Endothelial cell of umbilical vein (primary cell): ENCODE results near the gene NEMF. TPM values are rescaled to one million over a fixed set of nuclear protein-coding genes. Genes with fewer than 3 reads are reported as not detected.
A peak's percentile ranks its signal among the peaks of the same experiment; 100 is the strongest.

Experiments used
- BruUV-seq: library from RNA; stranded (reverse); fragments of 400-500 nt; replicated peaks from 2 replicates; lab custom pipeline; 2021; lab: Mats Ljungman, UMichigan
- CTCF ChIA-PET: fragments of 300-600, 350-600 bp; sonication (Branson Sonifier 250); formaldehyde crosslinking; loops from one replicate; lab custom pipeline; 2021; ENCODE audit warnings: antibody characterized with exemption, inconsistent platforms; lab: Charles Lee
- POLR2A ChIA-PET: fragments of 300-600, 350-600 bp; sonication (Branson Sonifier 250); formaldehyde crosslinking; loops from one replicate; lab custom pipeline; 2021; ENCODE audit warnings: antibody characterized with exemption, inconsistent platforms; lab: Charles Lee
- DNase-seq: peaks from one replicate; pipeline ENCODE4 v3.0.0-alpha.2; 2011; ENCODE audit warnings: low read depth, low spot score
- FAIRE-seq: peaks from 2 replicates; lab custom pipeline; 2011; peaks lifted over from hg19 to GRCh38; lab: Jason Lieb, UNC
- H2AFZ ChIP-seq: 2 replicates; pipeline ENCODE4 v1.6.0; 2012; ENCODE audit warnings: low read depth, low read length, control low read depth, inconsistent platforms
- H3K27ac ChIP-seq: 2 replicates; pipeline ENCODE4 v1.5.1; 2011; ENCODE audit warnings: low read depth, mild to moderate bottlenecking, control low read depth, low read length, moderate library complexity; ENCODE audit not compliant: insufficient read depth
- H3K27me3 ChIP-seq, 2 experiments: 2 replicates each; pipeline versions ENCODE4 v1.6.0 to v1.6.1; 2011; ENCODE audit warnings: low read length in 2 of 2, mixed read lengths in 1 of 2; ENCODE audit not compliant: control insufficient read depth in 2 of 2, insufficient read depth in 2 of 2
- H3K36me3 ChIP-seq, 2 experiments: 2 replicates in 1 of 2; 3 replicates in 1 of 2; pipeline ENCODE4 v1.5.1; 2011; ENCODE audit warnings: low read length in 2 of 2, mild to moderate bottlenecking in 1 of 2, moderate library complexity in 1 of 2; ENCODE audit not compliant: control insufficient read depth in 2 of 2, insufficient read depth in 2 of 2; ENCODE audit errors: extremely low read depth in 1 of 2
- H3K4me1 ChIP-seq: 3 replicates; pipeline ENCODE4 v1.5.1; 2011; ENCODE audit warnings: mild to moderate bottlenecking, low read length; ENCODE audit not compliant: control insufficient read depth, insufficient read depth; ENCODE audit errors: extremely low read depth
- H3K4me2 ChIP-seq: 2 replicates; pipeline ENCODE4 v1.6.1; 2011; ENCODE audit warnings: low read length, control low read depth, mixed read lengths; ENCODE audit not compliant: insufficient read depth
- H3K4me3 ChIP-seq, 3 experiments: fragments of 200-600 bp in 1 of 3; sonication (generic), shearing (Covaris generic) in 1 of 3; replicated peaks in 1 of 3; 2 replicates each; pipeline ENCODE4 v1.5.1; 2011 to 2016; ENCODE audit warnings: control low read depth in 3 of 3, low read length in 3 of 3, mild to moderate bottlenecking in 2 of 3, inconsistent platforms in 1 of 3, low read depth in 1 of 3, moderate library complexity in 1 of 3; ENCODE audit not compliant: insufficient read depth in 1 of 3
- H3K79me2 ChIP-seq: 2 replicates; pipeline ENCODE4 v1.6.0; 2012; ENCODE audit warnings: low read length, inconsistent platforms; ENCODE audit not compliant: control insufficient read depth, insufficient read depth
- H3K9ac ChIP-seq: replicated peaks from 2 replicates; pipeline ENCODE3; 2011; ENCODE audit warnings: low read length, control low read depth; ENCODE audit not compliant: insufficient read depth; ENCODE audit errors: extremely low read depth
- H3K9me1 ChIP-seq: replicated peaks from 3 replicates; pipeline ENCODE4 v1.6.0; 2011; ENCODE audit warnings: mild to moderate bottlenecking, low read length; ENCODE audit not compliant: control insufficient read depth, insufficient read depth; ENCODE audit errors: extremely low read depth
- H3K9me3 ChIP-seq: replicated peaks from 2 replicates; pipeline ENCODE4 v1.5.1; 2012; ENCODE audit warnings: low read length, inconsistent platforms; ENCODE audit not compliant: control insufficient read depth, insufficient read depth
- H4K20me1 ChIP-seq: replicated peaks from 2 replicates; pipeline ENCODE3; 2011; ENCODE audit warnings: mild to moderate bottlenecking, low read length; ENCODE audit not compliant: control insufficient read depth, insufficient read depth; ENCODE audit errors: extremely low read depth
- CTCF ChIP-seq, 2 donors: IDR thresholded peaks; 1 replicate in 1 of 2; 2 replicates in 1 of 2; pipeline ENCODE4 v1.5.1; 2011; ENCODE audit warnings: low read length in 2 of 2, mild to moderate bottlenecking in 2 of 2, moderate library complexity in 2 of 2, control low read depth in 1 of 2, inconsistent platforms in 1 of 2, low read depth in 1 of 2; ENCODE audit not compliant: insufficient read depth in 1 of 2; ENCODE audit errors: extremely low read depth in 1 of 2
- EZH2 ChIP-seq: IDR thresholded peaks from 2 replicates; pipeline ENCODE4 v1.6.1; 2012; ENCODE audit warnings: borderline replicate concordance, low read depth, mild to moderate bottlenecking, moderate library complexity, low read length, inconsistent platforms; ENCODE audit not compliant: severe bottlenecking
- FOS ChIP-seq: IDR thresholded peaks from 2 replicates; pipeline ENCODE4 v1.6.1; 2011; ENCODE audit warnings: mild to moderate bottlenecking, low read length, moderate library complexity, borderline replicate concordance; ENCODE audit not compliant: insufficient read depth
- GATA2 ChIP-seq: IDR thresholded peaks from 2 replicates; pipeline ENCODE4 v1.7.0; 2011; ENCODE audit warnings: low read depth, mild to moderate bottlenecking, moderate library complexity, mixed read lengths, low read length; ENCODE audit not compliant: insufficient read length, insufficient read depth
- JUN ChIP-seq: IDR thresholded peaks from 2 replicates; pipeline ENCODE4 v1.6.1; 2011; ENCODE audit warnings: borderline replicate concordance, low read depth; ENCODE audit not compliant: insufficient read length, insufficient read depth
- MAX ChIP-seq: IDR thresholded peaks from 2 replicates; pipeline ENCODE4 v1.6.1; 2011; ENCODE audit not compliant: insufficient read depth, insufficient read length
- MYC ChIP-seq: IDR thresholded peaks from one replicate; pipeline ENCODE4 v1.6.1; 2011; ENCODE audit warnings: mild to moderate bottlenecking, low read depth, low read length
- POLR2A ChIP-seq: IDR thresholded peaks from 2 replicates; pipeline ENCODE4 v1.6.1; 2012; ENCODE audit warnings: low read depth, mild to moderate bottlenecking, control low read depth, low read length
- POLR2AphosphoS5 ChIP-seq: IDR thresholded peaks from 2 replicates; pipeline ENCODE4 v1.6.1; 2012; ENCODE audit warnings: low read depth, mild to moderate bottlenecking, control low read depth, low read length, moderate library complexity; ENCODE audit not compliant: insufficient read depth
- dilution Hi-C: fragments of 300-500 bp; cut with MboI; formaldehyde crosslinking; loops from one replicate; pipeline ENCODE4 v1.15.0; 2019; ENCODE audit warnings: low sequenced_read_pairs; ENCODE audit not compliant: extremely low pct_ligation_motif_present
- intact Hi-C: fragments of 100-400 bp; cut with micrococcal nuclease; formaldehyde crosslinking; loops from one replicate; pipeline ENCODE4 v1.10.0; 2022
- polyA plus RNA-seq, 4 experiments: library from polyadenylated mRNA; depleted of rRNA in 3 of 4; stranded (reverse) in 3 of 4; unstranded in 1 of 4; fragments of >200 nt; gene quantifications; 2 replicates each; pipeline versions ENCODE4 v1.2.1 to v1.2.3, GENCODE V29; 2011 to 2012; ENCODE audit warnings: missing spikeins in 1 of 4
- total RNA-seq: library from RNA; stranded (reverse); gene quantifications from 2 replicates; pipeline ENCODE4 v1.2.3, GENCODE V29; 2021

Gene NEMF
- total and polyA plus RNA-seq, 2 donors (not counting 3 experiments of a cell fraction or from before 2014, with no cell fraction given): 12.2 to 71.4 TPM

- no peaks in the 10 kb centered on the region for H3K27me3 ChIP-seq
- no peaks in the 10 kb centered on the region for H3K79me2 ChIP-seq
- no peaks in the 10 kb centered on the region for H3K9me1 ChIP-seq
- ChIA-PET POLR2A (interaction anchor here (0.6 to 0.8 kb wide), 3 partner anchors 106 to 239 kb away, joined by 4 read pairs; no protein-coding TSS in a partner anchor), CTCF (interaction anchor here (0.8 to 11.0 kb wide), 10 partner anchors 8 to 241 kb away, joined by 3 to 242 read pairs (median 5); partner anchors contain the start of genes ARF6 and NEMF)
- peaks cover 17% of the 10 kb centered on the region for H3K4me1 ChIP-seq
- DNase-seq (peak; percentile 95), FAIRE-seq (peak; percentile 33)
- H3K36me3 ChIP-seq: no peaks in the 10 kb centered on the region
- H3K4me3 ChIP-seq: peak overlapping the region; percentile 43 to 69 (median 50)
- peak overlapping the region; percentile 98 for H3K4me2 ChIP-seq
- no peaks in the 10 kb centered on the region for H3K9me3 ChIP-seq
- peak overlapping the region; percentile 93 for H2AFZ ChIP-seq
- no TSS peak for BruUV-seq
- H4K20me1 ChIP-seq: no peaks in the 10 kb centered on the region
- H3K9ac ChIP-seq: peak overlapping the region; percentile 86
- intact Hi-C loops: loop anchor here (1.0 to 2.0 kb wide), 2 partner anchors 24 to 445 kb away; partner anchors contain the start of genes DMAC2L and L2HGDH
- peak overlapping the region; percentile 64 for H3K27ac ChIP-seq
- dilution Hi-C loops: loop anchor here (10.0 kb wide), 1 partner anchor 237 kb away; no protein-coding TSS in a partner anchor
- TF ChIP-seq MAX: no peak
- TF ChIP-seq FOS: no peak
- TF ChIP-seq JUN: no peak
- TF ChIP-seq POLR2AphosphoS5: peak; percentile 91
- TF ChIP-seq EZH2: no peak
- peak; percentile 87 for TF ChIP-seq POLR2A
- no peak for TF ChIP-seq GATA2
- TF ChIP-seq MYC: no peak
- TF ChIP-seq CTCF (IDR thresholded peaks at IDR 0.05; ENCODE audit: extremely low read depth in 1 of 2, insufficient read depth in 1 of 2, low read depth in 1 of 2, low read length in 2 of 2): no peak
These were observed 15.5 kb upstream of the NEMF start for GRCh38 chr14:49867831-49868719.
